H9 (cell line): Measurements from ENCODE around the gene MALT1. TPM values are rescaled to one million over a fixed set of nuclear protein-coding genes. Genes with fewer than 3 reads are reported as not detected.

Experiments
- DNase-seq: peaks from one replicate; pipeline ENCODE4 v3.0.0-alpha.2; 2017
- H2AFZ ChIP-seq: one replicate; pipeline ENCODE4 v1.6.1; 2013; ENCODE audit warnings: mild to moderate bottlenecking, low read length, control low read depth, moderate library complexity
- H2AK5ac ChIP-seq: 2 replicates; pipeline ENCODE4 v1.6.1; 2013; ENCODE audit warnings: low read length, control low read depth, mixed read lengths; ENCODE audit not compliant: insufficient read length
- H2BK120ac ChIP-seq: one replicate; pipeline ENCODE4 v1.6.1; 2013; ENCODE audit warnings: low read depth, mild to moderate bottlenecking, low read length, control low read depth, inconsistent platforms; ENCODE audit not compliant: poor library complexity, severe bottlenecking
- H2BK12ac ChIP-seq: 2 replicates; pipeline ENCODE4 v1.6.1; 2013; ENCODE audit warnings: low read length, control low read depth, mixed read lengths, low read depth; ENCODE audit not compliant: insufficient read length
- H2BK15ac ChIP-seq: 2 replicates; pipeline ENCODE4 v1.6.1; 2013; ENCODE audit warnings: low read depth, low read length, control low read depth
- H2BK20ac ChIP-seq: one replicate; pipeline ENCODE4 v1.6.1; 2013; ENCODE audit warnings: low read depth, mild to moderate bottlenecking, low read length, control low read depth, inconsistent platforms; ENCODE audit not compliant: poor library complexity, severe bottlenecking
- H2BK5ac ChIP-seq: 2 replicates; pipeline ENCODE4 v1.6.1; 2013; ENCODE audit warnings: low read length, control low read depth, mixed read lengths; ENCODE audit not compliant: insufficient read length
- H3K14ac ChIP-seq: 2 replicates; pipeline ENCODE4 v1.6.1; 2013; ENCODE audit warnings: low read length, control low read depth; ENCODE audit not compliant: insufficient read depth
- H3K18ac ChIP-seq: 2 replicates; pipeline ENCODE4 v1.6.1; 2013; ENCODE audit warnings: low read depth, mild to moderate bottlenecking, mixed read lengths, low read length, control low read depth; ENCODE audit not compliant: insufficient read length
- H3K23ac ChIP-seq: 2 replicates; pipeline ENCODE4 v1.6.1; 2013; ENCODE audit warnings: low read length, control low read depth, mixed read lengths, low read depth; ENCODE audit not compliant: insufficient read length
- H3K23me2 ChIP-seq: 2 replicates; pipeline ENCODE4 v1.6.1; 2013; ENCODE audit warnings: low read depth, mild to moderate bottlenecking, mixed read lengths, low read length, control low read depth; ENCODE audit not compliant: insufficient read length, poor library complexity, severe bottlenecking
- H3K27ac ChIP-seq: 2 replicates; pipeline ENCODE4 v1.5.1; 2013; ENCODE audit warnings: low read length, control low read depth, mixed read lengths, low read depth; ENCODE audit not compliant: insufficient read length
- H3K27me3 ChIP-seq: 2 replicates; pipeline ENCODE4 v1.6.1; 2013; ENCODE audit warnings: low read length, control low read depth, inconsistent platforms; ENCODE audit not compliant: insufficient read depth
- H3K4ac ChIP-seq: 2 replicates; pipeline ENCODE4 v1.6.1; 2013; ENCODE audit warnings: low read depth, mild to moderate bottlenecking, control low read depth, inconsistent platforms, low read length, moderate library complexity
- H3K4me1 ChIP-seq: 2 replicates; pipeline ENCODE4 v1.6.1; 2013; ENCODE audit warnings: low read length, control low read depth, inconsistent platforms; ENCODE audit not compliant: insufficient read depth
- H3K4me2 ChIP-seq: 2 replicates; pipeline ENCODE4 v1.6.1; 2013; ENCODE audit warnings: low read length, control low read depth, mixed read lengths; ENCODE audit not compliant: insufficient read length, insufficient read depth
- H3K56ac ChIP-seq: 2 replicates; pipeline ENCODE4 v1.6.1; 2013; ENCODE audit warnings: low read depth, mild to moderate bottlenecking, mixed read lengths, low read length, control low read depth; ENCODE audit not compliant: insufficient read length
- H3K79me1 ChIP-seq: 2 replicates; pipeline ENCODE4 v1.6.1; 2013; ENCODE audit warnings: low read depth, mild to moderate bottlenecking, moderate library complexity, low read length, control low read depth, inconsistent platforms; ENCODE audit not compliant: insufficient read depth, poor library complexity, severe bottlenecking
- H3K79me2 ChIP-seq: 2 replicates; pipeline ENCODE4 v1.6.1; 2013; ENCODE audit warnings: low read length, control low read depth, inconsistent platforms; ENCODE audit not compliant: insufficient read depth
- H3K9ac ChIP-seq: 2 replicates; pipeline ENCODE4 v1.6.1; 2013; ENCODE audit warnings: low read length, control low read depth, mixed read lengths; ENCODE audit not compliant: insufficient read length; ENCODE audit errors: extremely low read depth
- H3K9me3 ChIP-seq: one replicate; pipeline ENCODE4 v1.6.1; 2013; ENCODE audit warnings: low read depth, low read length, inconsistent platforms; ENCODE audit not compliant: control insufficient read depth
- H3T11ph ChIP-seq: one replicate; pipeline ENCODE4 v1.6.1; 2013; ENCODE audit warnings: mild to moderate bottlenecking, low read length, control low read depth, inconsistent platforms
- H4K20me1 ChIP-seq: one replicate; pipeline ENCODE4 v1.6.1; 2013; ENCODE audit not compliant: control insufficient read depth, insufficient read length, insufficient read depth
- H4K5ac ChIP-seq: 2 replicates; pipeline ENCODE4 v1.6.1; 2013; ENCODE audit warnings: low read depth, mild to moderate bottlenecking, mixed read lengths, low read length, control low read depth; ENCODE audit not compliant: insufficient read length
- H4K8ac ChIP-seq: replicated peaks from 2 replicates; pipeline ENCODE4 v1.6.1; 2013; ENCODE audit warnings: low read length, control low read depth, mixed read lengths, low read depth; ENCODE audit not compliant: insufficient read length
- H4K91ac ChIP-seq: 2 replicates; pipeline ENCODE4 v1.6.1; 2013; ENCODE audit warnings: low read depth, mild to moderate bottlenecking, moderate library complexity, mixed read lengths, low read length, control low read depth; ENCODE audit not compliant: insufficient read length
- H3K27ac Mint-ChIP-seq, 3 experiments: 2 replicates in 2 of 3; 3 replicates in 1 of 3; pipeline ENCODE4 v1.8.0; 2020 to 2021; ENCODE audit warnings: mixed read lengths in 3 of 3, mild to moderate bottlenecking in 1 of 3, moderate library complexity in 1 of 3
- H3K27me3 Mint-ChIP-seq: 2 replicates; pipeline ENCODE4 v1.8.0; 2021; ENCODE audit warnings: low read depth, mild to moderate bottlenecking, moderate library complexity, mixed read lengths
- H3K36me3 Mint-ChIP-seq, 3 experiments: 2 replicates in 2 of 3; 3 replicates in 1 of 3; pipeline ENCODE4 v1.8.0; 2020 to 2021; ENCODE audit warnings: low read depth in 3 of 3, mixed read lengths in 3 of 3; ENCODE audit not compliant: insufficient read depth in 1 of 3
- H3K4me1 Mint-ChIP-seq, 2 experiments: 2 replicates each; pipeline ENCODE4 v1.8.0; 2020; ENCODE audit warnings: mixed read lengths in 2 of 2
- H3K4me3 Mint-ChIP-seq, 2 experiments: 2 replicates in 1 of 2; 3 replicates in 1 of 2; pipeline ENCODE4 v1.8.0; 2020 to 2021; ENCODE audit warnings: mild to moderate bottlenecking in 2 of 2, mixed read lengths in 2 of 2, moderate library complexity in 1 of 2
- H3K9me3 Mint-ChIP-seq, 2 experiments: 2 replicates in 1 of 2; 3 replicates in 1 of 2; pipeline ENCODE4 v1.8.0; 2020; ENCODE audit warnings: mild to moderate bottlenecking in 2 of 2, mixed read lengths in 2 of 2, moderate library complexity in 1 of 2
- CTCF ChIP-seq: fragments of 200-600 bp; sonication (generic); conservative IDR thresholded peaks from 3 replicates; pipeline ENCODE4 v1.8.0; 2021; ENCODE audit warnings: antibody characterized with exemption, mild to moderate bottlenecking
- WGBS: extraction: QIAGEN DNeasy Blood & Tissue Kit; methylation state at CpG from one replicate; pipeline ENCODE4 v1.1.7; 2013; ENCODE audit warnings: missing lambda C conversion rate, low lambda C conversion rate, mixed read lengths; ENCODE audit not compliant: insufficient read length; ENCODE audit errors: extremely low coverage; 5-methylcytosine and 5-hydroxymethylcytosine counted together
- total RNA-seq: library from RNA; stranded (reverse); gene quantifications from 2 replicates; pipeline ENCODE4 v1.2.1, GENCODE V29; 2021

MALT1 gene
- total RNA-seq, 1 experiment from 2014 or later, result 18.1 TPM

GRCh38 chr18:58637946-58638345 is 33.3 kb upstream of the MALT1 start:
- Histone ChIP-seq H3K79me2 (no peaks in the 10 kb centered on the region), H3K56ac (no peak overlapping the region), H4K20me1 (no peaks in the 10 kb centered on the region), H3T11ph (no peak overlapping the region), H2AFZ (no peak overlapping the region), H3K23ac (no peak overlapping the region), H2BK15ac (no peak overlapping the region), H4K5ac (no peak overlapping the region), H4K8ac (no peak overlapping the region), H4K91ac (no peak overlapping the region), H2BK12ac (no peak overlapping the region), H3K9me3 (no peaks in the 10 kb centered on the region), H3K4me2 (no peak overlapping the region), H3K4me1 (peaks cover 4% of the 10 kb centered on the region), H2BK120ac (no peak overlapping the region), H3K9ac (no peak overlapping the region), H3K18ac (no peak overlapping the region), H3K27me3 (no peaks in the 10 kb centered on the region), H2BK20ac (no peak overlapping the region), H3K27ac (no peak overlapping the region), H2AK5ac (no peak overlapping the region), H3K4ac (no peak overlapping the region), H3K23me2 (no peaks in the 10 kb centered on the region), H3K79me1 (no peaks in the 10 kb centered on the region), H2BK5ac (no peak overlapping the region), H3K14ac (no peak overlapping the region)
- peaks cover 13% of the 10 kb centered on the region in 2 experiments for H3K4me1 Mint-ChIP-seq
- no peak for DNase-seq
- no peaks in the 10 kb centered on the region for H3K36me3 Mint-ChIP-seq
- no CpG with 5 or more reads among the region's 6 CpGs for WGBS
- H3K27ac Mint-ChIP-seq, result peak overlapping the region in 1 of 3 experiments; percentile 15; a peak in 1 of 7 replicates
- TF ChIP-seq CTCF, result no peak
- no peak overlapping the region for H3K4me3 Mint-ChIP-seq
- H3K9me3 Mint-ChIP-seq, result no peaks in the 10 kb centered on the region
- H3K27me3 Mint-ChIP-seq, result peaks cover 3% of the 10 kb centered on the region; the same call in 1 of the 2 replicates
